ENCODE data around the gene WNT7B.

WNT7B gene

GRCh38 chr22:45878901-45879551 is 97.9 kb downstream of the WNT7B start:
- no peak for DNase-seq (ENCODE audit: low spot score)
- no peak for FAIRE-seq

- no peak for DNase-seq (ENCODE audit: low spot score)
Observed at GRCh38 chr22:45878051-45878781, 98.7 kb downstream of the WNT7B start.

GRCh38 chr22:45877651-45878050 is 99.3 kb downstream of the WNT7B start:
- FAIRE-seq (no peak), DNase-seq (ENCODE audit: low spot score) (no peak)

More at GRCh38 chr22:45878051-45878781, 98.7 kb downstream of the WNT7B start:
- no peak for FAIRE-seq

GRCh38 chr22:45877036-45877380 is 100.0 kb downstream of the WNT7B start:
- FAIRE-seq (no peak), DNase-seq (ENCODE audit: low spot score) (no peak)

GRCh38 chr22:45876136-45877035 is 100.6 kb downstream of the WNT7B start:
- no peak for DNase-seq (ENCODE audit: low spot score)
- FAIRE-seq, result no peak

GRCh38 chr22:45872659-45873263 is 104.2 kb downstream of the WNT7B start:
- FAIRE-seq (no peak), DNase-seq (ENCODE audit: low spot score) (no peak)

- DNase-seq (ENCODE audit: low spot score), result no peak
Observed at GRCh38 chr22:45871721-45872120, 105.2 kb downstream of the WNT7B start.

More at GRCh38 chr22:45871721-45872120, 105.2 kb downstream of the WNT7B start:
- FAIRE-seq, result no peak

Data from RCC 7860 (cell line).